Fibroblast of mammary gland (primary cell): ENCODE data around the gene ACACA.

Experiments
- DNase-seq: peaks from one replicate; pipeline ENCODE4 v3.0.0-alpha.2; 2010; ENCODE audit warnings: low read depth
- H3K4me3 ChIP-seq: 2 replicates; pipeline ENCODE4 v1.5.1; 2011; ENCODE audit warnings: low read depth, mild to moderate bottlenecking, low read length, moderate library complexity; ENCODE audit not compliant: control insufficient read depth
- CTCF ChIP-seq: conservative IDR thresholded peaks from 2 replicates; pipeline ENCODE4 v1.5.1; 2011; ENCODE audit warnings: low read depth, low read length, inconsistent platforms; ENCODE audit not compliant: control insufficient read depth, insufficient read depth

ACACA gene

DNA sequence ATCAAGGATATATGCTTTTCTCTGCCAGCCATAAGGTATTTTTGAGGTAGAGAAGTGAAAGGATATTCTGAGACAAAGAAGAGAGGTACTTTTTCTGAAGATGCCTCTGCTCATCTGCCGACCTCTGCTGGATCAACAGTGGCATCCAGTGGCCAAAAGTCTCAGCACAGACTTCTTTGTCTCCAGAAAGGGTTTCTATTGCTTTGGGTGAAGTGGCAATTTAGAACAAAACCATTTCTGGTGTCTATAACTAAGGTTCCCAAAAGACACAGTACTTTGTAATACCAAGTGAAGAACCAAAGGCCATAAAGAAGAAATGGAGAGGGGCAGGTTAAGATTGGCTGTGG, 186.1 kb downstream of the ACACA start:
- peak; percentile 51 for TF ChIP-seq CTCF
- DNase-seq = peak; percentile 34
- no peak overlapping the region for H3K4me3 ChIP-seq

DNA sequence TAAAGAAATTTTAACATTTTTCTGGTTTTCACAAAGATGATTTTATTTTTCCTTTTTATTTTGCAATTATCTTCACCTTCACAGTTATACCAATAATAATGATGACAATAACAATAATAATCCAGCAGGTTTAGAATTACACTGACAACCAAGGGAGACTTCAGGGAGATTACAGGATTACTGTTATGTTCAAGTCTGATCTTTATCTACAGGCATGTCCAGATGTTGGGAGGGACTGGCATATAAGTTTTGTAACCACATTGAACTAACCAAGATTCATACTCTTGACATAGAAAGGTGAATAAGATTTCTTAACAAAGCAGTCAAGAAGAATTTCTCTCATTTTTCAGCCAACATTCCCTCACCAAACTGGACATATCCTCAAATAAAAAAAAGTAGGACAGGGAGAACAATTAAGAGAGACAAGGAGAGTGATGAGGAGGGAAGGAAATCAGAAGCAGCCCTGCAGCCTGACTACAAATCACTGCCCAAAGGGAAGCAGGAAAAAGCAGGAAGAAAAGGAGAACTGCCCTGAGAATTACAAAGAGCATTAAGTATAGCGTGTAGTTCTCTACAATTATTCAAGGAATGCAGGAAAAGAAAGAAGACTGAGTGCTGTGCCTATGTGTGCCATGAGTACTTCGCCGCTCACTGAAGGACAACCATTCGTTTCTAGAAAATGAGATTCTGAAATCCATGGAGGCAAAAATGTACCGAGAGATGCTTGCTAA, 186.6 kb downstream of the ACACA start:
- no peak overlapping the region for H3K4me3 ChIP-seq
- DNase-seq = no peak
- no peak for TF ChIP-seq CTCF

- DNase-seq = no peak
- no peak overlapping the region for H3K4me3 ChIP-seq
- no peak for TF ChIP-seq CTCF
These were observed 187.8 kb downstream of the ACACA start for GRCh38 chr17:37218849-37219248.

- no peak for DNase-seq
- H3K4me3 ChIP-seq = no peak overlapping the region
- no peak for TF ChIP-seq CTCF
These were observed 192.2 kb downstream of the ACACA start for GRCh38 chr17:37214416-37214815.

DNA sequence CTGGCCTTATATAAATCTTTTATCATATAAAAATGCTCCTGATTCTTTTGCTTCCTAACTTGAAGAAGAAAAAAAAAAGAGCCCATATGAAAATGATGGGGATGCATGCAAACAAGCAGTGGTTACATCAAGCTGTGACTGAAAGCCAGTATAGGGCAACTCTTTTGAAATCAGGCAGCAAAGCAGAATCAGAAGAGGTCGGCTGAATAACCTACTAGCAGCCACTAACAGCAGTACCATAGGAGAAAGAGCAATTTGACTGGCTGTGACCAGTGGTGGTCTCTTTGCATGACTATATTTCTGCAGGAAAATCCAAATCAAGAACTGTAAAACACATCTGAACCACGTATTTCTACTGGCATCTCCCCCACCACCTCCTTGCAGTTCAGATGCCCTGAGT, 192.7 kb downstream of the ACACA start:
- H3K4me3 ChIP-seq = no peak overlapping the region
- TF ChIP-seq CTCF = no peak
- no peak for DNase-seq

DNA sequence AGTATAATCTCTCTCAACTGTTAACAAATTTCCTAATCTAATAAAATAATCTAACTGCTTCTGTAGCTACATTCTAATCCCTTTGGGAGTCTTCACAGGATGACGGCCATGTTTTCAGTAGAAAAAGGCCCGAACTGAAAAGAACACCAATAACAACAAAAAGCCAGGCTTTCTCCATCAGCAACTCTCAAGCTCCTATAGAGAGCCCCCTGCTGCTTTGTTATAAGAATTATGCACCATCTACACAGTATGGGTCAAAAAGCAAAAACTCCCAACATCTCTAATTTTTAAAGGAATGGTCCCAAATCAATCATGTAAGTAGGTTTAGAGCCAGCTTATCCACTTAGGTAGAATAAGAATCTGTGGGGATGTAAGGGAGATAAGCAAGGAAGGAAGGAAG, 194.5 kb downstream of the ACACA start:
- H3K4me3 ChIP-seq = no peak overlapping the region
- peak; percentile 13 for TF ChIP-seq CTCF
- peak; percentile 11 for DNase-seq

DNA sequence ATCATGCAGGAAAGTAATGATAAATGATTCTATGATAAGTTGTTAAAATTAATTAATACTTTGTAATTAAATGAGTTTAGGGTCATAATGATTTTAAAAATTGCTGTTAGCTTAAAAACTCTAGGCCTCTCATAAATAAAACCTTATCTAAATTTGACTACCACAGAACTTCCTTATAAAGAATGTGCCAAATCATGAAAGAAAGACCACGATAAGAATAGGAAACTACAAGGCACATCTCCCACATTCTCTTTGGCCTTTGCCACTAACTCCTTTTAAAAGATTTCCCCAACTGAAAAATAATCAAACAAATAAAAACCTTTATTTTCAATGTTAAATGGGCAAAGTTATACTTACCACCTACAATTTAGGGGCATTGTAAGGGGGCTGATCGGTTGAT, 195.5 kb downstream of the ACACA start:
- DNase-seq = no peak
- H3K4me3 ChIP-seq = no peak overlapping the region
- no peak for TF ChIP-seq CTCF
